WTC11 (cell line): ENCODE measurements around the gene DECR2. TPM values are rescaled to one million over a fixed set of nuclear protein-coding genes. Genes with fewer than 3 reads are reported as not detected.

Experiments
- ATAC-seq: fragments of 200-7000 bp; cut with Tn5 transposase; 2 replicates; pipeline ENCODE4 v1.10.0; 2021; ENCODE audit warnings: mild to moderate bottlenecking, moderate library complexity
- CTCF ChIA-PET: fragments of 300-600 bp; sonication (Branson Sonifier 250); formaldehyde crosslinking; loops from one replicate; lab custom pipeline; 2021; ENCODE audit warnings: antibody characterized with exemption; lab: Charles Lee
- POLR2A ChIA-PET: fragments of 350-600 bp; sonication (Branson Sonifier 250); formaldehyde crosslinking; loops from one replicate; lab custom pipeline; 2021; ENCODE audit warnings: antibody characterized with exemption; lab: Charles Lee
- DNase-seq: peaks from one replicate; pipeline ENCODE4 v3.0.0; 2021; ENCODE audit warnings: low spot score
- H3K27ac Mint-ChIP-seq: 2 replicates; pipeline ENCODE4 v1.8.0; 2021; ENCODE audit warnings: mixed read lengths
- H3K27me3 Mint-ChIP-seq: 2 replicates; pipeline ENCODE4 v1.8.0; 2021; ENCODE audit warnings: low read depth, mild to moderate bottlenecking, moderate library complexity, mixed read lengths
- H3K36me3 Mint-ChIP-seq: 2 replicates; pipeline ENCODE4 v1.8.0; 2021; ENCODE audit warnings: mixed read lengths
- H3K4me1 Mint-ChIP-seq: 2 replicates; pipeline ENCODE4 v1.8.0; 2022; ENCODE audit warnings: mixed read lengths
- H3K4me3 Mint-ChIP-seq: 2 replicates; pipeline ENCODE4 v1.8.0; 2021; ENCODE audit warnings: mild to moderate bottlenecking, moderate library complexity, mixed read lengths
- H3K9me3 Mint-ChIP-seq: 2 replicates; pipeline ENCODE4 v1.8.0; 2021; ENCODE audit warnings: mixed read lengths
- CREM ChIP-seq: sonication (generic); formaldehyde crosslinking; IDR thresholded peaks from 2 replicates; pipeline ENCODE4 v1.8.1; 2022; ENCODE audit warnings: mild to moderate bottlenecking, missing genetic modification reagents, moderate library complexity
- E2F5 ChIP-seq: sonication (generic); formaldehyde crosslinking; IDR thresholded peaks from 2 replicates; pipeline ENCODE4 v1.8.1; 2022; ENCODE audit warnings: mild to moderate bottlenecking, moderate library complexity, missing genetic modification reagents
- ESRRA ChIP-seq: sonication (generic); formaldehyde crosslinking; IDR thresholded peaks from 2 replicates; pipeline ENCODE4 v1.8.1; 2022; ENCODE audit warnings: mild to moderate bottlenecking, missing genetic modification reagents, borderline replicate concordance
- FOXK1 ChIP-seq: sonication (generic); formaldehyde crosslinking; IDR thresholded peaks from 2 replicates; pipeline ENCODE4 v1.8.0; 2022; ENCODE audit warnings: mild to moderate bottlenecking, moderate library complexity, missing genetic modification reagents
- GTF2I ChIP-seq: fragments of 250-450 bp; sonication (Bioruptor Pico); conservative IDR thresholded peaks from 2 replicates; pipeline ENCODE4 v1.4.0; 2021; ENCODE audit warnings: mild to moderate bottlenecking
- IRF1 ChIP-seq: sonication (generic); formaldehyde crosslinking; IDR thresholded peaks from 2 replicates; pipeline ENCODE4 v1.8.0; 2023; ENCODE audit warnings: missing genetic modification reagents
- JAZF1 ChIP-seq: fragments of 250-450 bp; sonication (Bioruptor Pico); IDR thresholded peaks from 2 replicates; pipeline ENCODE4 v1.9.0; 2021; ENCODE audit warnings: moderate library complexity, mild to moderate bottlenecking, inconsistent platforms
- NFE2L1 ChIP-seq: sonication (generic); formaldehyde crosslinking; IDR thresholded peaks from 2 replicates; pipeline ENCODE4 v1.8.1; 2023; ENCODE audit warnings: missing genetic modification reagents
- TEAD1 ChIP-seq: sonication (generic); formaldehyde crosslinking; IDR thresholded peaks from 2 replicates; pipeline ENCODE4 v1.8.0; 2022; ENCODE audit warnings: mild to moderate bottlenecking, missing genetic modification reagents
- TP53 ChIP-seq: sonication (generic); formaldehyde crosslinking; IDR thresholded peaks from 2 replicates; pipeline ENCODE4 v1.8.1; 2023; ENCODE audit warnings: mild to moderate bottlenecking, missing genetic modification reagents
- USF2 ChIP-seq: sonication (generic); formaldehyde crosslinking; IDR thresholded peaks from 2 replicates; pipeline ENCODE4 v1.8.1; 2023; ENCODE audit warnings: mild to moderate bottlenecking, missing genetic modification reagents, moderate library complexity
- ZNF232 ChIP-seq: sonication (generic); formaldehyde crosslinking; IDR thresholded peaks from 2 replicates; pipeline ENCODE4 v1.8.0; 2022; ENCODE audit warnings: mild to moderate bottlenecking, missing genetic modification reagents
- total RNA-seq: library from RNA; stranded (reverse); gene quantifications from 3 replicates; pipeline ENCODE4 v1.2.3, GENCODE V29; 2021
- TF ChIP-seq, protein P1 (sequence below): fragments of 200-600 bp; IDR thresholded peaks from 2 replicates; pipeline ENCODE4 v1.8.0; 2022; ENCODE audit warnings: antibody characterized with exemption
- TF ChIP-seq, protein P2 (sequence below): fragments of 250-450 bp; sonication (Bioruptor Pico); IDR thresholded peaks from 2 replicates; pipeline ENCODE4 v2.1.2; 2022; ENCODE audit warnings: mild to moderate bottlenecking, moderate library complexity
- TF ChIP-seq, protein P3 (sequence below): sonication (generic); formaldehyde crosslinking; IDR thresholded peaks from 2 replicates; pipeline ENCODE4 v1.8.0; 2022; ENCODE audit warnings: mild to moderate bottlenecking, missing genetic modification reagents
- TF ChIP-seq, protein P4 (sequence below): fragments of 250-450 bp; sonication (Bioruptor Pico); IDR thresholded peaks from 2 replicates; pipeline ENCODE4 v1.9.0; 2021; ENCODE audit warnings: mild to moderate bottlenecking, borderline replicate concordance
- TF ChIP-seq, protein P5 (sequence below): sonication (generic); formaldehyde crosslinking; IDR thresholded peaks from 2 replicates; pipeline ENCODE4 v1.8.1; 2022; ENCODE audit warnings: mild to moderate bottlenecking, missing genetic modification reagents, moderate library complexity, borderline replicate concordance

The DECR2 gene
- total RNA-seq, 1 experiment from 2014 or later = 43.6 TPM

GRCh38 chr16:398561-399339 lies 2.9 kb upstream of the DECR2 start (continued):
- TF ChIP-seq, protein P1, sequence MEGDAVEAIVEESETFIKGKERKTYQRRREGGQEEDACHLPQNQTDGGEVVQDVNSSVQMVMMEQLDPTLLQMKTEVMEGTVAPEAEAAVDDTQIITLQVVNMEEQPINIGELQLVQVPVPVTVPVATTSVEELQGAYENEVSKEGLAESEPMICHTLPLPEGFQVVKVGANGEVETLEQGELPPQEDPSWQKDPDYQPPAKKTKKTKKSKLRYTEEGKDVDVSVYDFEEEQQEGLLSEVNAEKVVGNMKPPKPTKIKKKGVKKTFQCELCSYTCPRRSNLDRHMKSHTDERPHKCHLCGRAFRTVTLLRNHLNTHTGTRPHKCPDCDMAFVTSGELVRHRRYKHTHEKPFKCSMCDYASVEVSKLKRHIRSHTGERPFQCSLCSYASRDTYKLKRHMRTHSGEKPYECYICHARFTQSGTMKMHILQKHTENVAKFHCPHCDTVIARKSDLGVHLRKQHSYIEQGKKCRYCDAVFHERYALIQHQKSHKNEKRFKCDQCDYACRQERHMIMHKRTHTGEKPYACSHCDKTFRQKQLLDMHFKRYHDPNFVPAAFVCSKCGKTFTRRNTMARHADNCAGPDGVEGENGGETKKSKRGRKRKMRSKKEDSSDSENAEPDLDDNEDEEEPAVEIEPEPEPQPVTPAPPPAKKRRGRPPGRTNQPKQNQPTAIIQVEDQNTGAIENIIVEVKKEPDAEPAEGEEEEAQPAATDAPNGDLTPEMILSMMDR = no peak
- TF ChIP-seq NFE2L1 (CRISPR knock-in tag) (no peak), IRF1 (CRISPR knock-in tag) (no peak)

GRCh38 chr16:399340-400019 lies 2.2 kb upstream of the DECR2 start:
- peak overlapping the region; percentile 67 for H3K4me3 Mint-ChIP-seq
- POLR2A ChIA-PET = interaction anchor here (0.9 kb wide), 1 partner anchor 16 kb away, joined by 3 read pairs; no protein-coding TSS in a partner anchor
- peaks cover 5% of the 10 kb centered on the region; the same call in 1 of the 2 replicates for H3K36me3 Mint-ChIP-seq
- CTCF ChIA-PET = no interaction called here
- DNase-seq = no peak
- H3K4me1 Mint-ChIP-seq = peaks cover 25% of the 10 kb centered on the region
- ATAC-seq = no peak
- no peak overlapping the region for H3K27ac Mint-ChIP-seq
- H3K9me3 Mint-ChIP-seq = no peaks in the 10 kb centered on the region
- TF ChIP-seq IRF1 (CRISPR knock-in tag) (0 out of 2 replicates have a peak, but pooled peaks have one; percentile 5), ZNF232 (CRISPR knock-in tag) (no peak), TEAD1 (no peak), FOXK1 (CRISPR knock-in tag) (no peak)
- H3K27me3 Mint-ChIP-seq = peaks cover 3% of the 10 kb centered on the region; the same call in 1 of the 2 replicates

GRCh38 chr16:400061-400591 lies 1.6 kb upstream of the DECR2 start:
- Mint-ChIP-seq H3K27me3 (peaks cover 3% of the 10 kb centered on the region; the same call in 1 of the 2 replicates), H3K4me3 (peak overlapping the region; percentile 74), H3K4me1 (peaks cover 25% of the 10 kb centered on the region), H3K36me3 (peaks cover 5% of the 10 kb centered on the region; the same call in 1 of the 2 replicates), H3K9me3 (no peaks in the 10 kb centered on the region), H3K27ac (peak overlapping the region; percentile 92; the same call in 1 of the 2 replicates)
- ChIA-PET POLR2A (interaction anchor here (0.7 to 0.9 kb wide), 4 partner anchors 14 to 91 kb away, joined by 3 to 5 read pairs (median 3); no protein-coding TSS in a partner anchor), CTCF (no interaction called here)
- ATAC-seq (no peak), DNase-seq (no peak)
- TF ChIP-seq USF2 = no peak
- no peak for TF ChIP-seq E2F5 (CRISPR knock-in tag)
- no peak for TF ChIP-seq TP53 (CRISPR knock-in tag)
- no peak for TF ChIP-seq CREM (CRISPR knock-in tag)
- TF ChIP-seq, protein P2, sequence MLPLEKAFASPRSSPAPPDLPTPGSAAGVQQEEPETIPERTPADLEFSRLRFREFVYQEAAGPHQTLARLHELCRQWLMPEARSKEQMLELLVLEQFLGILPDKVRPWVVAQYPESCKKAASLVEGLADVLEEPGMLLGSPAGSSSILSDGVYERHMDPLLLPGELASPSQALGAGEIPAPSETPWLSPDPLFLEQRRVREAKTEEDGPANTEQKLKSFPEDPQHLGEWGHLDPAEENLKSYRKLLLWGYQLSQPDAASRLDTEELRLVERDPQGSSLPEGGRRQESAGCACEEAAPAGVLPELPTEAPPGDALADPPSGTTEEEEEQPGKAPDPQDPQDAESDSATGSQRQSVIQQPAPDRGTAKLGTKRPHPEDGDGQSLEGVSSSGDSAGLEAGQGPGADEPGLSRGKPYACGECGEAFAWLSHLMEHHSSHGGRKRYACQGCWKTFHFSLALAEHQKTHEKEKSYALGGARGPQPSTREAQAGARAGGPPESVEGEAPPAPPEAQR (CRISPR knock-in tag) = no peak
- no peak for TF ChIP-seq JAZF1 (CRISPR knock-in tag)
- TF ChIP-seq GTF2I (CRISPR knock-in tag) = no peak
- TF ChIP-seq, protein P3, sequence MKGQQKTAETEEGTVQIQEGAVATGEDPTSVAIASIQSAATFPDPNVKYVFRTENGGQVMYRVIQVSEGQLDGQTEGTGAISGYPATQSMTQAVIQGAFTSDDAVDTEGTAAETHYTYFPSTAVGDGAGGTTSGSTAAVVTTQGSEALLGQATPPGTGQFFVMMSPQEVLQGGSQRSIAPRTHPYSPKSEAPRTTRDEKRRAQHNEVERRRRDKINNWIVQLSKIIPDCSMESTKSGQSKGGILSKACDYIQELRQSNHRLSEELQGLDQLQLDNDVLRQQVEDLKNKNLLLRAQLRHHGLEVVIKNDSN (CRISPR knock-in tag) = no peak
- no peak for TF ChIP-seq ESRRA
- TF ChIP-seq, protein P4, sequence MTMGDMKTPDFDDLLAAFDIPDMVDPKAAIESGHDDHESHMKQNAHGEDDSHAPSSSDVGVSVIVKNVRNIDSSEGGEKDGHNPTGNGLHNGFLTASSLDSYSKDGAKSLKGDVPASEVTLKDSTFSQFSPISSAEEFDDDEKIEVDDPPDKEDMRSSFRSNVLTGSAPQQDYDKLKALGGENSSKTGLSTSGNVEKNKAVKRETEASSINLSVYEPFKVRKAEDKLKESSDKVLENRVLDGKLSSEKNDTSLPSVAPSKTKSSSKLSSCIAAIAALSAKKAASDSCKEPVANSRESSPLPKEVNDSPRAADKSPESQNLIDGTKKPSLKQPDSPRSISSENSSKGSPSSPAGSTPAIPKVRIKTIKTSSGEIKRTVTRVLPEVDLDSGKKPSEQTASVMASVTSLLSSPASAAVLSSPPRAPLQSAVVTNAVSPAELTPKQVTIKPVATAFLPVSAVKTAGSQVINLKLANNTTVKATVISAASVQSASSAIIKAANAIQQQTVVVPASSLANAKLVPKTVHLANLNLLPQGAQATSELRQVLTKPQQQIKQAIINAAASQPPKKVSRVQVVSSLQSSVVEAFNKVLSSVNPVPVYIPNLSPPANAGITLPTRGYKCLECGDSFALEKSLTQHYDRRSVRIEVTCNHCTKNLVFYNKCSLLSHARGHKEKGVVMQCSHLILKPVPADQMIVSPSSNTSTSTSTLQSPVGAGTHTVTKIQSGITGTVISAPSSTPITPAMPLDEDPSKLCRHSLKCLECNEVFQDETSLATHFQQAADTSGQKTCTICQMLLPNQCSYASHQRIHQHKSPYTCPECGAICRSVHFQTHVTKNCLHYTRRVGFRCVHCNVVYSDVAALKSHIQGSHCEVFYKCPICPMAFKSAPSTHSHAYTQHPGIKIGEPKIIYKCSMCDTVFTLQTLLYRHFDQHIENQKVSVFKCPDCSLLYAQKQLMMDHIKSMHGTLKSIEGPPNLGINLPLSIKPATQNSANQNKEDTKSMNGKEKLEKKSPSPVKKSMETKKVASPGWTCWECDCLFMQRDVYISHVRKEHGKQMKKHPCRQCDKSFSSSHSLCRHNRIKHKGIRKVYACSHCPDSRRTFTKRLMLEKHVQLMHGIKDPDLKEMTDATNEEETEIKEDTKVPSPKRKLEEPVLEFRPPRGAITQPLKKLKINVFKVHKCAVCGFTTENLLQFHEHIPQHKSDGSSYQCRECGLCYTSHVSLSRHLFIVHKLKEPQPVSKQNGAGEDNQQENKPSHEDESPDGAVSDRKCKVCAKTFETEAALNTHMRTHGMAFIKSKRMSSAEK (CRISPR knock-in tag) = no peak
- TF ChIP-seq, protein P5, sequence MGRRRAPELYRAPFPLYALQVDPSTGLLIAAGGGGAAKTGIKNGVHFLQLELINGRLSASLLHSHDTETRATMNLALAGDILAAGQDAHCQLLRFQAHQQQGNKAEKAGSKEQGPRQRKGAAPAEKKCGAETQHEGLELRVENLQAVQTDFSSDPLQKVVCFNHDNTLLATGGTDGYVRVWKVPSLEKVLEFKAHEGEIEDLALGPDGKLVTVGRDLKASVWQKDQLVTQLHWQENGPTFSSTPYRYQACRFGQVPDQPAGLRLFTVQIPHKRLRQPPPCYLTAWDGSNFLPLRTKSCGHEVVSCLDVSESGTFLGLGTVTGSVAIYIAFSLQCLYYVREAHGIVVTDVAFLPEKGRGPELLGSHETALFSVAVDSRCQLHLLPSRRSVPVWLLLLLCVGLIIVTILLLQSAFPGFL (CRISPR knock-in tag) = no peak
